ENCODE results near the gene NAA35.

The NAA35 gene

DNA sequence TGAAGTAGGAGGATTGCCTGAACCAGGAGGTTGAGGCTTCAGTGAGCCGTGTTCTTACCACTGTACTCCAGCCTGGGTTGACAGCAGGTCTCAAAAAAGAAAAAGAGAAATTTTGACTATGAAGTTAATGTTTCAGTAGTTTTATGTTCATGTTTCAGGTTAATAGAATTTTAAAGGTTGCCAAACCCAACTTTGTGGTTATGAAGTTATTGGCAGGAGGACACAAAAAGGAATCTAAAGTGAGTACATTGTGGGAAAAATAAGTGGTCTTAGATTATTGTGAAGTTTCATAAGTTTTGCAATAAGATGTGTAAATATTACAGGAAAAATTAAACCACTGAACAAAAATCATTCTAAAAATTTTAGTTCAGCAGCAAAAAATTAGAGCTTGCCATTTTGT, 79.8 kb downstream of the NAA35 start:
- DNase-seq = no peak
- H3K36me3 ChIP-seq (ENCODE audit: control insufficient read depth, insufficient read depth, low read length) = peaks cover 49% of the 10 kb centered on the region
- no peak overlapping the region for H3K27ac ChIP-seq (ENCODE audit: insufficient read depth, low read length, poor library complexity, severe bottlenecking)

DNA sequence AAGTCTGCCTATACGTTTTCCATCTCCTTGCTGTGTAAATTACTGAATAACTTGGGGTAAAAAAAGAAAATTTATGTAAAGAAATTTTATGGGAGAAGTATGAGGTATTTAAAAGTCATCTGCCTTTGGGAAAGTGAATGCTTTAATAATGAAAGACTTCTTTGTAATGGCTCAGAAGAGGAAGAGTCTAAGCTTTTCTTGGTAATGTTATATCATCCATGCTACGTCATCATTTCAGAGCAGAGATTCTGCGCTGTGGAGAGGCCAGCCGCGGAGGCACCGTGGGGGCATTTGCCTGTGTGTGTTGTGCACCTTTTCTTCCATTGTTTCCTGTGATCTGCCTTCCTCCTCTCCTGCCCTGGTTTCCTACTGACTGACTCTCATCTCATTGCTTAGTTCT, 80.2 kb downstream of the NAA35 start:
- no peaks in the 10 kb centered on the region for H3K4me1 ChIP-seq (ENCODE audit: control insufficient read depth, insufficient read depth, low read length, poor library complexity, severe bottlenecking)
- no peaks in the 10 kb centered on the region for H3K9me3 ChIP-seq (ENCODE audit: control insufficient read depth, low read length)
- DNase-seq = no peak
- H3K27me3 ChIP-seq (replicated peaks; ENCODE audit: control insufficient read depth, insufficient read depth, low read length, poor library complexity, severe bottlenecking) = no peaks in the 10 kb centered on the region
- H3K4me3 ChIP-seq (ENCODE audit: insufficient read depth, low read depth, low read length, poor library complexity, severe bottlenecking) = no peak overlapping the region
- H3K36me3 ChIP-seq (ENCODE audit: control insufficient read depth, insufficient read depth, low read length) = peaks cover 49% of the 10 kb centered on the region
- no peak overlapping the region for H3K27ac ChIP-seq (ENCODE audit: insufficient read depth, low read length, poor library complexity, severe bottlenecking)

More for the DNA sequence above, 79.8 kb downstream of the NAA35 start:
- H3K4me1 ChIP-seq (ENCODE audit: control insufficient read depth, insufficient read depth, low read length, poor library complexity, severe bottlenecking) = no peaks in the 10 kb centered on the region
- no peaks in the 10 kb centered on the region for H3K27me3 ChIP-seq (replicated peaks; ENCODE audit: control insufficient read depth, insufficient read depth, low read length, poor library complexity, severe bottlenecking)
- H3K9me3 ChIP-seq (ENCODE audit: control insufficient read depth, low read length) = no peaks in the 10 kb centered on the region
- no peak overlapping the region for H3K4me3 ChIP-seq (ENCODE audit: insufficient read depth, low read depth, low read length, poor library complexity, severe bottlenecking)

DNA sequence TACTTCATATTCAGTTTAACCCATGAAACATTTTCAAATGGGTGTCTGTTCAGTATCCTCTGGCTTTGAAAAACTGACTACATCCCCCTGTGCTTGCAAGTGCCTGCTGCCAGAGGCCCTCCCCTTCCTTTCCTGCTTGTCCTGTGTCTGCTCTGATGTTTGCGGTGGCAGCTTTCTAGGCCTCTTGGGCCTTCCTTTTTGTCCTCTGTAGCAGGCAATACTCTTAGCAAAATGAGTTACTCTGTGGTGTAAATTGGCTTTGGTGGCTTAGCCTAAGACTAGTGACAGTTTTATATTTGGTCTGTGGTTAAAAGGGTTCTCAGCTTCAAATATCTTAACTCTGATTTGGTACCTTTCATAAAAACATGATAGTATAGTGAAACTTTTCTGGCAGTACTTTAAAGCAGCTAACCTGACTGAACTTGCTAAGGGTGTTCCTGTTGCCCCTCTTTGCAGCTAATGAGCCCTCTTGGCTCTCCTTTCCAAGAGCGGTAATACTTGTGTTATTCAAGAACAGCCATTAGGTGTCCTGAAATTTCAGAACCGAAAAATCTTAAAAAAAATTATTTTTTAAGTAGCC, 81.8 kb downstream of the NAA35 start:
- Histone ChIP-seq H3K27me3 (replicated peaks; ENCODE audit: control insufficient read depth, insufficient read depth, low read length, poor library complexity, severe bottlenecking) (no peaks in the 10 kb centered on the region), H3K9me3 (ENCODE audit: control insufficient read depth, low read length) (no peaks in the 10 kb centered on the region), H3K27ac (ENCODE audit: insufficient read depth, low read length, poor library complexity, severe bottlenecking) (no peak overlapping the region), H3K4me3 (ENCODE audit: insufficient read depth, low read depth, low read length, poor library complexity, severe bottlenecking) (no peak overlapping the region), H3K4me1 (ENCODE audit: control insufficient read depth, insufficient read depth, low read length, poor library complexity, severe bottlenecking) (no peaks in the 10 kb centered on the region), H3K36me3 (ENCODE audit: control insufficient read depth, insufficient read depth, low read length) (peaks cover 37% of the 10 kb centered on the region)
- no peak for DNase-seq

DNA sequence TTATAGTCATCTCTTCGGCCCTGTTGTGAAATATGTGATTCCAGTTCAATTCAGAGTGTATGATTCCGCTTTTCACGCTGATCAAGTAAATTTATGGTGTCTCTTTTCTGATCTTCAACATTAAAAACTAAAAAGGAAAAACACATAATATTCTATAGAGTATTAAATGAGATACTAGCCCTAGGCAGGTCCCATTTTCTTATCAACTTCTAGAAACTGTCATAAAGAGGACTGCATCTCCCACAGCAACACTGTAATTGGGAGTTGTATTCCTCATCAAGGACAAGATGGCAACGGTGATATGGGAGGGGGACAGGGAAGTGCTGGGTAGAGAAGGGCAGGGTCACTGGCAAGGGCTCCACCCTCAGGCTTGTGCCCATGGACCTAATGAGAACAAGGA, 86.8 kb downstream of the NAA35 start:
- H3K36me3 ChIP-seq (ENCODE audit: control insufficient read depth, insufficient read depth, low read length) = peaks cover 20% of the 10 kb centered on the region
- H3K4me3 ChIP-seq (ENCODE audit: insufficient read depth, low read depth, low read length, poor library complexity, severe bottlenecking) = no peak overlapping the region
- no peak for DNase-seq
- no peaks in the 10 kb centered on the region for H3K9me3 ChIP-seq (ENCODE audit: control insufficient read depth, low read length)
- H3K27me3 ChIP-seq (replicated peaks; ENCODE audit: control insufficient read depth, insufficient read depth, low read length, poor library complexity, severe bottlenecking) = no peaks in the 10 kb centered on the region
- no peaks in the 10 kb centered on the region for H3K4me1 ChIP-seq (ENCODE audit: control insufficient read depth, insufficient read depth, low read length, poor library complexity, severe bottlenecking)
- no peak overlapping the region for H3K27ac ChIP-seq (ENCODE audit: insufficient read depth, low read length, poor library complexity, severe bottlenecking)

DNA sequence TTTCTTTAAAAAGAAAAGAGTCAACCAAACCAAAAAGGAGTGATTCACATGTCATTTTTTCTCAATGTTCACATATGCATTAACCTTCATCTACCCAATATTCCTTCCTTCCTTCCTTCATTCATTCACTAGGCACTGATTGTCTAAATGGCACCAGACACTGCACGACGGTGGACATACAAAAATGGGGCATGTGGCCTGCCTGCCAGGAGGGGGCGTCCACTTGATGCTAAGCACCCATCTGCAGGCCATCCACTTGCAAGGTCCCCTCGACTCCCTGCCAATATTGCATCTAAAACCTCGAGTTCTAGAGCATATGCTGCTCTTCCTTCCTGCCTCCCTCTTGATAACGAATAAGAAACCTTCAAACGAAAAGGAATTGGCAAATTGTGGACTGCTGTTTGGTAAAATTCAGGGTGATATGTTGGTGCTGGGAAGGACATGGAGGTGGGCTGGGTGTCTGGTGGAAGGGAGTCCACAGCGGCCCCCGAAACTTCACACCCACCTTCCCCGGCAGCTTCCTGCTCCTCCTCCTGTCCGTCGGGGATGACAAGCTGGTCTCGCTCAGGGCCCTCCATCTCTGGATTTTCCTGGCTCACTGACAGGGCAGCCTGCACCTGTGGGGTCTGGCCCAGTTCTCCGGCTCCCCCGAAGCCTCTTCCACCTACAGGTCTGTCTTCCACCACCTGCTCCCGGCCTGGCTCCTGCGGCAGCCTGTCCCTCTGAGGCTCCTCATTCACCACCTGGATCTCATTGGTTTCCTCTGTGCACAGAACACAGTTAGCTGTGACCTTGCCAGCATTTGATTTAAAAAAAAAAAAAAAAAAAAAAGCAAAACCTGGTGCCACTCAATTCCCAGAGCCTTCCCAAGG, 94.2 kb downstream of the NAA35 start:
- Histone ChIP-seq H3K4me1 (ENCODE audit: control insufficient read depth, insufficient read depth, low read length, poor library complexity, severe bottlenecking) (no peaks in the 10 kb centered on the region), H3K4me3 (ENCODE audit: insufficient read depth, low read depth, low read length, poor library complexity, severe bottlenecking) (no peak overlapping the region), H3K36me3 (ENCODE audit: control insufficient read depth, insufficient read depth, low read length) (no peaks in the 10 kb centered on the region), H3K27ac (ENCODE audit: insufficient read depth, low read length, poor library complexity, severe bottlenecking) (no peak overlapping the region), H3K9me3 (ENCODE audit: control insufficient read depth, low read length) (no peaks in the 10 kb centered on the region), H3K27me3 (replicated peaks; ENCODE audit: control insufficient read depth, insufficient read depth, low read length, poor library complexity, severe bottlenecking) (no peaks in the 10 kb centered on the region)
- DNase-seq = no peak

DNA sequence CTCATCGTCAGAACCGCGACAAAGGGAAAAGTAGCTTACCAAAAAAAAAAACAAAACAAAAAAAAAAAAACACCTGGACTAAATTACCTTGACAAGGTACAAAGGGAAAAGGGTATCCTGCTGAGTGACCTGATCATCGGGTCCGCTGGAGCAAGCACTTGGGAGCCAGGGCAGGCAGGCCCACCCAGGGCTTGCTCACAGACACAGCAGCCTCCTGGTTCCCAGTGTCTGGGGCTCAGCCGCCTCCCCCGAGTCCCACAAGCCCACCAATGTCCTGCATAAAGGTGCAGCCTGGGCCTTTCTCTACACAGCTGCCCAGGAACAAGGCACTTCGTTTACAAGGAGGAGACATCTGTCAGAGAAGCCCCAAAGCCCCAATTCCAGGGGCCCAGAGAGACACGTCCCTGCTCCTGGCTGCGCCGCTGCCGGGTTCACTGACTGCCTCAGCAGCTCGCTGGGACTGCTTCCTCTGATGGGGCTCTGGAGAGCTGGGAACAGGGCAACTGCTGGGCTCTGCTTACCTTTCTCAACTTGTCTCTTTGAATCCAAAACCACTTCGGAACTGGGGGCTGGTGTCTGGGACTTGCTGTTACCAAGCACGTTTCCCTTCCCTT, 95.0 kb downstream of the NAA35 start:
- no peak for DNase-seq
- no peak overlapping the region for H3K27ac ChIP-seq (ENCODE audit: insufficient read depth, low read length, poor library complexity, severe bottlenecking)
- no peaks in the 10 kb centered on the region for H3K36me3 ChIP-seq (ENCODE audit: control insufficient read depth, insufficient read depth, low read length)
- H3K4me1 ChIP-seq (ENCODE audit: control insufficient read depth, insufficient read depth, low read length, poor library complexity, severe bottlenecking) = no peaks in the 10 kb centered on the region
- H3K27me3 ChIP-seq (replicated peaks; ENCODE audit: control insufficient read depth, insufficient read depth, low read length, poor library complexity, severe bottlenecking) = no peaks in the 10 kb centered on the region
- H3K9me3 ChIP-seq (ENCODE audit: control insufficient read depth, low read length) = no peaks in the 10 kb centered on the region
- H3K4me3 ChIP-seq (ENCODE audit: insufficient read depth, low read depth, low read length, poor library complexity, severe bottlenecking) = no peak overlapping the region

DNA sequence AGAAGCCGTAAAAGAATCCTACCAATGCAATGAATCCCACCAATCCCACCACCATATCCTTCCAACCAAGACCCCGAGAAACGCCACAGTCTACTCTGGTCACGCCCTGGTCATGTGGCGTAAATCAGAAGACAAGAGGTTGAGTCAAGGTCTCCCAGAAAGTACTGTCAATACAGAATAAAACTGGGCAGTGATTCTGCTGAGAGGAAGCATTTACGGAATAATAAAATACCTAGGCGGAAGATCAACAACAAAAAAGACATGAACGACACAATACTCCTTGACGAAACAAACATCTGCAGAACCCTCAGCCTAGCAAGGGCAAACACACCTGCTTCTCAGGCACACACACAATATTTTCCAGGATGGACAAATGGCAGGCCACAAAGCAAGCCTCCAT, 95.6 kb downstream of the NAA35 start:
- Histone ChIP-seq H3K4me3 (ENCODE audit: insufficient read depth, low read depth, low read length, poor library complexity, severe bottlenecking) (no peak overlapping the region), H3K27ac (ENCODE audit: insufficient read depth, low read length, poor library complexity, severe bottlenecking) (no peak overlapping the region), H3K9me3 (ENCODE audit: control insufficient read depth, low read length) (no peaks in the 10 kb centered on the region), H3K36me3 (ENCODE audit: control insufficient read depth, insufficient read depth, low read length) (no peaks in the 10 kb centered on the region), H3K27me3 (replicated peaks; ENCODE audit: control insufficient read depth, insufficient read depth, low read length, poor library complexity, severe bottlenecking) (no peaks in the 10 kb centered on the region), H3K4me1 (ENCODE audit: control insufficient read depth, insufficient read depth, low read length, poor library complexity, severe bottlenecking) (no peaks in the 10 kb centered on the region)
- DNase-seq = no peak

DNA sequence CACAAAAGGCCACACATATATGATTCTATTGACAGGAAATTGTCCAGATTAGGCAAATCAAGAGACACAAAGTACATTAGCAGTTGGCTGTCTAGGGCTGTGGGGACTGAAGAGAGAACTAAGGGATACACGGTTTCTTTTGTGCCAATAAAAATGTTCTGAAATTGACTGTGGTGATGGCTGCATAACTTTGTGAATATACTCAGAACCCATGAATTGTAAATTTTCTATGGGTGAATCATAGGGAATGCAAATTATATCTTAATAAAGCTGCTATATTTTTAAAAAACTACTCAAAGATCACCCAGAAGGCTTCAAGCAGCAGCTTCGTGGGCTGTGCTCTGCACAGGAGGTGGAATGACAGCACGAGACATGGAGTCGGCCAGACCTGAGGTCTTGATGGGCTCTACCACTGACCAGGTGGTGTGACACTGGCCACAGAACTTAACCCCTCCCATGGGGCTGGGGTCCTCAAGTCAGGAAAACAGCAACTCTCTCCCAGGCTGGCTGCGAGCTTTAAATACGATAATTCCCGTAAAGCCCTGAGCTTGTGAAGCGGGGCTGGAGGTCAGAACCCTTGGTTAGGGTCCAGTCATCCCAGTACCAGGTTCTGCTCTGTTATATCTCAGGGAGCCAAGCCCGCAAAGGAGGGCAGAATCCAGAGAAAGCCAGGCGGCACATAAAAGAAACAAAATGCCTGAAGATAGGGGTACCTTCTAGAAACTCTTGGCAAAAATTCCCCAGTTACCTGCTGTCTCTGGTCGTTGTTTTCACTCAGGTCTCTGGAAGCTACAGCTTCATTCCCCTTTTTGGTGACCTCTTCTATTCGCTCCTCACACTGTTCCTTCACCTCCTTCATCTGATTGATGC, 99.3 kb downstream of the NAA35 start:
- H3K27me3 ChIP-seq (replicated peaks; ENCODE audit: control insufficient read depth, insufficient read depth, low read length, poor library complexity, severe bottlenecking) = peaks cover 3% of the 10 kb centered on the region
- H3K27ac ChIP-seq (ENCODE audit: insufficient read depth, low read length, poor library complexity, severe bottlenecking) = no peak overlapping the region
- no peaks in the 10 kb centered on the region for H3K36me3 ChIP-seq (ENCODE audit: control insufficient read depth, insufficient read depth, low read length)
- H3K4me1 ChIP-seq (ENCODE audit: control insufficient read depth, insufficient read depth, low read length, poor library complexity, severe bottlenecking) = no peaks in the 10 kb centered on the region
- DNase-seq = no peak
- H3K4me3 ChIP-seq (ENCODE audit: insufficient read depth, low read depth, low read length, poor library complexity, severe bottlenecking) = no peak overlapping the region
- H3K9me3 ChIP-seq (ENCODE audit: control insufficient read depth, low read length) = no peaks in the 10 kb centered on the region

DNA sequence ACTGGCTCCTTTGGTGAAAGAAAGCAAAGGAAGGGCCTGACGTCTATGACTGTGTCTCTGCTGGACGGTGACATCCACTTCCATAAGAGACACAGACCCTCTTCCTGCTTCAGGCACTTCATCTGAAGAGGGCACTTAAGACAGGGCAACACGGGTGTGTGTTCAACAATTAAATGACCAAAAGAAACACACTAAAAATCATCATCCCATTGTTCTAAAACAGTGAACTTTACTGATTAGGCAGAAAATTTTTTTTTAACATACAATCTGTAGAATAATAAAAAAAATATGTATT, 99.9 kb downstream of the NAA35 start:
- Histone ChIP-seq H3K27ac (ENCODE audit: insufficient read depth, low read length, poor library complexity, severe bottlenecking) (no peak overlapping the region), H3K4me3 (ENCODE audit: insufficient read depth, low read depth, low read length, poor library complexity, severe bottlenecking) (no peak overlapping the region), H3K27me3 (replicated peaks; ENCODE audit: control insufficient read depth, insufficient read depth, low read length, poor library complexity, severe bottlenecking) (peaks cover 3% of the 10 kb centered on the region), H3K9me3 (ENCODE audit: control insufficient read depth, low read length) (no peaks in the 10 kb centered on the region), H3K36me3 (ENCODE audit: control insufficient read depth, insufficient read depth, low read length) (no peaks in the 10 kb centered on the region), H3K4me1 (ENCODE audit: control insufficient read depth, insufficient read depth, low read length, poor library complexity, severe bottlenecking) (no peaks in the 10 kb centered on the region)
- DNase-seq = no peak
